HepG2 (cell line): Measurements from ENCODE around the gene NAT9. TPM values are rescaled to one million over a fixed set of nuclear protein-coding genes. Genes with fewer than 3 reads are reported as not detected.

Experiments used
- ELF4 ChIP-seq: sonication (generic); formaldehyde crosslinking; IDR thresholded peaks from 2 replicates; pipeline ENCODE4 v1.5.0; 2020; ENCODE audit warnings: missing genetic modification reagents, mild to moderate bottlenecking, moderate library complexity, borderline replicate concordance
- HDAC2 ChIP-seq: sonication (generic); formaldehyde crosslinking; IDR thresholded peaks from 2 replicates; pipeline ENCODE4 v1.4.0; 2020; ENCODE audit warnings: missing genetic modification reagents
- MYC ChIP-seq: sonication (generic); formaldehyde crosslinking; IDR thresholded peaks from 2 replicates; pipeline ENCODE4 v1.9.0; 2021; ENCODE audit warnings: missing genetic modification reagents, borderline replicate concordance
- NFATC3 ChIP-seq: sonication (generic); formaldehyde crosslinking; IDR thresholded peaks from 2 replicates; pipeline ENCODE4 v1.5.1; 2020; ENCODE audit warnings: mild to moderate bottlenecking, missing genetic modification reagents
- PRMT3 ChIP-seq: sonication (generic); formaldehyde crosslinking; IDR thresholded peaks from 2 replicates; pipeline ENCODE4 v1.8.1; 2022; ENCODE audit warnings: low read depth, mild to moderate bottlenecking, moderate library complexity, missing genetic modification reagents, borderline replicate concordance
- PRPF4 ChIP-seq: fragments of 200-400 bp; formaldehyde crosslinking; IDR thresholded peaks from 2 replicates; pipeline ENCODE4 v1.6.1; 2016; ENCODE audit warnings: low read length, low read depth; ENCODE audit not compliant: poor library complexity, severe bottlenecking
- SALL2 ChIP-seq: sonication (generic); formaldehyde crosslinking; IDR thresholded peaks from 2 replicates; pipeline ENCODE4 v1.8.1; 2023; ENCODE audit warnings: mild to moderate bottlenecking, missing genetic modification reagents, inconsistent platforms
- TEAD3 ChIP-seq: optimal IDR thresholded peaks from 2 replicates; pipeline ENCODE3; 2016; ENCODE audit warnings: borderline replicate concordance
- THAP9 ChIP-seq: sonication (generic); formaldehyde crosslinking; IDR thresholded peaks from 2 replicates; pipeline ENCODE4; 2020; ENCODE audit warnings: missing genetic modification reagents, mild to moderate bottlenecking, borderline replicate concordance
- ZC3H4 ChIP-seq: sonication (generic); formaldehyde crosslinking; IDR thresholded peaks from 2 replicates; pipeline ENCODE4 v1.4.0; 2020; ENCODE audit warnings: missing genetic modification reagents, borderline replicate concordance
- ZKSCAN8 ChIP-seq: IDR thresholded peaks from 2 replicates; pipeline ENCODE4 v1.6.1; 2016; ENCODE audit warnings: borderline replicate concordance, missing genetic modification reagents, missing compliant biosample characterization
- ZNF101 ChIP-seq: sonication (generic); formaldehyde crosslinking; IDR thresholded peaks from 2 replicates; pipeline ENCODE4 v1.4.0; 2020; ENCODE audit warnings: mild to moderate bottlenecking, low read depth, missing genetic modification reagents, borderline replicate concordance
- ZNF33B ChIP-seq: sonication (generic); formaldehyde crosslinking; IDR thresholded peaks from 2 replicates; pipeline ENCODE4 v1.5.1; 2020; ENCODE audit warnings: mild to moderate bottlenecking, missing genetic modification reagents
- ZNF543 ChIP-seq: sonication (generic); formaldehyde crosslinking; IDR thresholded peaks from 2 replicates; pipeline ENCODE4 v1.4.0; 2020; ENCODE audit warnings: mild to moderate bottlenecking, missing genetic modification reagents
- ZNF800 ChIP-seq: sonication (generic); formaldehyde crosslinking; IDR thresholded peaks from 2 replicates; pipeline ENCODE4 v1.4.0; 2020; ENCODE audit warnings: missing genetic modification reagents
- polyA plus RNA-seq, 8 experiments: library from polyadenylated mRNA; depleted of rRNA in 3 of 8; stranded (reverse) in 7 of 8; unstranded in 1 of 8; fragments of >200 nt; fragmentation: Illumina TruSeq in 4 of 8; extraction: Trizol in 4 of 8; gene quantifications; 2 replicates each; pipeline versions ENCODE4 v1.2.1 to v1.2.3, GENCODE V29; 2011 to 2016; ENCODE audit warnings: low read depth in 4 of 8, missing spikeins in 1 of 8, mixed read lengths in 1 of 8; ENCODE audit not compliant: insufficient read depth in 1 of 8
- total RNA-seq, 5 experiments: library from RNA; depleted of rRNA; stranded (reverse); fragments of >200 nt; fragmentation: Illumina TruSeq; extraction: Trizol; gene quantifications; 2 replicates each; pipeline ENCODE4 v1.2.3, GENCODE V29; 2016; ENCODE audit warnings: low read depth in 1 of 5
- TF ChIP-seq, protein P1 (sequence below): sonication (generic); formaldehyde crosslinking; IDR thresholded peaks from 2 replicates; pipeline ENCODE4 v1.5.1; 2020; ENCODE audit warnings: missing genetic modification reagents, mild to moderate bottlenecking, borderline replicate concordance
- TF ChIP-seq, protein P2 (sequence below): sonication (generic); formaldehyde crosslinking; conservative IDR thresholded peaks from 2 replicates; pipeline ENCODE4 v1.4.0; 2020; ENCODE audit warnings: missing genetic modification reagents
- TF ChIP-seq, protein P3 (sequence below): sonication (generic); formaldehyde crosslinking; IDR thresholded peaks from 2 replicates; pipeline ENCODE4 v1.8.0; 2022; ENCODE audit warnings: low read depth, missing genetic modification reagents

The NAT9 gene
- total and polyA plus RNA-seq, 2 of the 13 experiments (the other 11 are each of a cell fraction or from before 2014, with no cell fraction given), result 39.7 to 44.2 TPM

DNA sequence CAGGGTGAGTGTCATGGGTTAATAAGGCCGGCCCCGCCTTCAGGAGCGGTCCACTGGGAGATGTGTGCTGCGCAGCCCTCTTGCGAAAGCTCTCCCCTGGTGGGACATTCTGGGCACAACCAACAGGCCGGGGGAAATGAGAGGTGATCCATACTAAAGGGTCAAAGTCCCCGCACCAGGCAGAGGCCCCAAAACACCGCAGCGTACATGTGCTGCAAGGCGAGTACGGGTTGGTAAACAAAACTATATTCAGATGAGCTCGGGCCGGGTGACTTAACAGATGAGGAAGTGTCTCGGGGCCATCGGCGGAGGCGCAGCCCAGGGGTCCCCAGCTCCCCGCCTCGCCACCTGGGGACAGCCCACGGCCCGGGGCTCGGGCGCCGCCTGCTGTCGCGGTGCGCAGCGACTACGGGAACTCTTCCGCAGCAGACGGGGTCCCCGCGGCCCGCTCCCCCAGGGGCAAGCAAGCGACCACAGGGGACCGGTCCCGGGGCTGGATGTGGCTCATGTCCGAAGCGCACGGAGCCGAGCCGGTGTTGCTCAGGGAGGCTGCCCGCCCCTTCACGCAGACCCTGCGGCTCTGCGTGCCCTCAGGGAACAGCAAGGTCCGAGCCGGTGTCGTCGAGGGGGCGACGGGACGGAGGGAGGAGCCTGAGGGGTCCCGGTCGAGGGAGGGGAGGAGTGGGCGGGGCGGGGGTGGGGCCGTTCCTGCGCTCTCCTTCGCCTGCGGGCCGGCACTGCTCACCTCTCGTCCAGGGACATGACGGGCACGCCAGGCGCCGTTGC is 39.4 kb downstream of the NAT9 start, which contains the start of gene RAB37 (continued):
- TF ChIP-seq, protein P1, sequence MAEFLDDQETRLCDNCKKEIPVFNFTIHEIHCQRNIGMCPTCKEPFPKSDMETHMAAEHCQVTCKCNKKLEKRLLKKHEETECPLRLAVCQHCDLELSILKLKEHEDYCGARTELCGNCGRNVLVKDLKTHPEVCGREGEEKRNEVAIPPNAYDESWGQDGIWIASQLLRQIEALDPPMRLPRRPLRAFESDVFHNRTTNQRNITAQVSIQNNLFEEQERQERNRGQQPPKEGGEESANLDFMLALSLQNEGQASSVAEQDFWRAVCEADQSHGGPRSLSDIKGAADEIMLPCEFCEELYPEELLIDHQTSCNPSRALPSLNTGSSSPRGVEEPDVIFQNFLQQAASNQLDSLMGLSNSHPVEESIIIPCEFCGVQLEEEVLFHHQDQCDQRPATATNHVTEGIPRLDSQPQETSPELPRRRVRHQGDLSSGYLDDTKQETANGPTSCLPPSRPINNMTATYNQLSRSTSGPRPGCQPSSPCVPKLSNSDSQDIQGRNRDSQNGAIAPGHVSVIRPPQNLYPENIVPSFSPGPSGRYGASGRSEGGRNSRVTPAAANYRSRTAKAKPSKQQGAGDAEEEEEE (CRISPR knock-in tag), result no peak
- TF ChIP-seq ZNF101 (CRISPR knock-in tag), result no peak
- TF ChIP-seq PRMT3 (CRISPR knock-in tag), result 0 out of 2 replicates have a peak, but pooled peaks have one; percentile 31
- no peak for TF ChIP-seq ELF4 (CRISPR knock-in tag)
- TF ChIP-seq NFATC3, result no peak
- TF ChIP-seq, protein P2, sequence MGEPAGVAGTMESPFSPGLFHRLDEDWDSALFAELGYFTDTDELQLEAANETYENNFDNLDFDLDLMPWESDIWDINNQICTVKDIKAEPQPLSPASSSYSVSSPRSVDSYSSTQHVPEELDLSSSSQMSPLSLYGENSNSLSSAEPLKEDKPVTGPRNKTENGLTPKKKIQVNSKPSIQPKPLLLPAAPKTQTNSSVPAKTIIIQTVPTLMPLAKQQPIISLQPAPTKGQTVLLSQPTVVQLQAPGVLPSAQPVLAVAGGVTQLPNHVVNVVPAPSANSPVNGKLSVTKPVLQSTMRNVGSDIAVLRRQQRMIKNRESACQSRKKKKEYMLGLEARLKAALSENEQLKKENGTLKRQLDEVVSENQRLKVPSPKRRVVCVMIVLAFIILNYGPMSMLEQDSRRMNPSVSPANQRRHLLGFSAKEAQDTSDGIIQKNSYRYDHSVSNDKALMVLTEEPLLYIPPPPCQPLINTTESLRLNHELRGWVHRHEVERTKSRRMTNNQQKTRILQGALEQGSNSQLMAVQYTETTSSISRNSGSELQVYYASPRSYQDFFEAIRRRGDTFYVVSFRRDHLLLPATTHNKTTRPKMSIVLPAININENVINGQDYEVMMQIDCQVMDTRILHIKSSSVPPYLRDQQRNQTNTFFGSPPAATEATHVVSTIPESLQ (CRISPR knock-in tag), result no peak
- TF ChIP-seq TEAD3 (CRISPR knock-in tag), result peak; percentile 79
- TF ChIP-seq ZNF543 (CRISPR knock-in tag), result peak; percentile 88
- TF ChIP-seq HDAC2 (CRISPR knock-in tag), result peak; percentile 89
- peak; percentile 14; the same call in 1 of the 2 replicates for TF ChIP-seq THAP9 (CRISPR knock-in tag)
- peak; percentile 79 for TF ChIP-seq ZNF800 (CRISPR knock-in tag)
- no peak for TF ChIP-seq PRPF4
- TF ChIP-seq ZC3H4 (CRISPR knock-in tag), result no peak
- TF ChIP-seq SALL2 (CRISPR knock-in tag), result peak; percentile 60; the same call in 1 of the 2 replicates
- TF ChIP-seq, protein P3, sequence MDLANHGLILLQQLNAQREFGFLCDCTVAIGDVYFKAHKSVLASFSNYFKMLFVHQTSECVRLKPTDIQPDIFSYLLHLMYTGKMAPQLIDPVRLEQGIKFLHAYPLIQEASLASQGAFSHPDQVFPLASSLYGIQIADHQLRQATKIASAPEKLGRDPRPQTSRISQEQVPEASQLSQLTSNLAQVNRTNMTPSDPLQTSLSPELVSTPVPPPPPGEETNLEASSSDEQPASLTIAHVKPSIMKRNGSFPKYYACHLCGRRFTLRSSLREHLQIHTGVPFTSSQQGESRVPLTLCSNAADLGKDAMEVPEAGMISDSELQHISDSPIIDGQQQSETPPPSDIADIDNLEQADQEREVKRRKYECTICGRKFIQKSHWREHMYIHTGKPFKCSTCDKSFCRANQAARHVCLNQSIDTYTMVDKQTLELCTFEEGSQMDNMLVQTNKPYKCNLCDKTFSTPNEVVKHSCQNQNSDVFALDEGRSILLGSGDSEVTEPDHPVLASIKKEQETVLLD (CRISPR knock-in tag), result no peak; the same call in 1 of the 2 replicates
- peak; percentile 93 for TF ChIP-seq MYC (CRISPR knock-in tag)
- TF ChIP-seq ZKSCAN8, result peak; percentile 63; the same call in 1 of the 2 replicates
- peak; percentile 80; the same call in 1 of the 2 replicates for TF ChIP-seq ZNF33B
